T47D (cell line): ENCODE results near the gene UQCRFS1.

Experiments used
- DNase-seq, 2 experiments: peaks; one replicate each; pipeline versions ENCODE4 v3.0.0 to v3.0.0-alpha.2; 2011 to 2012; ENCODE audit warnings: low read depth in 1 of 2, low spot score in 1 of 2
- JUND ChIP-seq: IDR thresholded peaks from 2 replicates; pipeline ENCODE4 v1.6.1; 2012; ENCODE audit warnings: low read depth
- in situ Hi-C: cut with HindIII; loops from 2 replicates; pipeline ENCODE4 v1.10.0; 2016; ENCODE audit warnings: low sequenced_read_pairs, low pct_unique_long_range_greater_than_20kb

UQCRFS1 gene

DNA sequence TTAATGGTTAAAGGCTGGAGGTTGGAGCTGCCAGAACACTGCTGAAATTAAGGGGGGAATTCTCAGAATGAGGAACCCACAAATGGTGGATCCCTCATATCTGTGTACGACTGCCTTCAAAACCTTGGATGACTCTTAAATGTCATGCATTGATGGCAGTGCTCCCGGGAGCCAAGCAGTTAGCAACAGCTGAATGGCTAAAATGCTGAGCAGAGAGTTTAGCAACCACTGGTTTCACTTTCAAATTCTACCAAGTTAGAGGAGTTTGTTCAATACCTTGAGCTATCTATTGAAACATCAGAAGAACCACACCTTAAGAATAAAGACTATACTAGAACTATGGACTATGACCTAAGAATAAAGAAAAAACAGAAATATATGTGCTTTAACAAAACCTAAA lies 41.4 kb downstream of the UQCRFS1 start:
- in situ Hi-C loops, result no loop called here
- no peak for TF ChIP-seq JUND
- DNase-seq, result no peak

DNA sequence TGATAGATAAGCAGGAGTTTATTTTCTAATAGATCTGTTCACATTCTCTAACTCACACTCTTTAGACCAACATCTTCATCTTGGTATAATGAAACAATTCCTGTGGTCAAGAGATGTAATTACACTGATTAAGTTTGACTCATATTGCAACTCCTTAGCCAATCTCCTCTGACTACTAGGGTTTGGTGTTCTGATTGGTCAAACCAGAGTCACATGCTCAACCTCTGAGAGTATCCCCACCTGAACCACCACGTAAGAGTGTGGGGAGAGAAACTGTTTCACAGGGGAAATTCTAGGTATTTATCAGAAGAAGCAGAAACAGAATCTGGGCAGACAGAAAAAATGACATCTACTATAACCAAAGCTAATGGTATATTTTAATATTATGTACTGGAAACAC lies 42.4 kb downstream of the UQCRFS1 start:
- in situ Hi-C loops, result no loop called here
- no peak for DNase-seq
- no peak for TF ChIP-seq JUND

DNA sequence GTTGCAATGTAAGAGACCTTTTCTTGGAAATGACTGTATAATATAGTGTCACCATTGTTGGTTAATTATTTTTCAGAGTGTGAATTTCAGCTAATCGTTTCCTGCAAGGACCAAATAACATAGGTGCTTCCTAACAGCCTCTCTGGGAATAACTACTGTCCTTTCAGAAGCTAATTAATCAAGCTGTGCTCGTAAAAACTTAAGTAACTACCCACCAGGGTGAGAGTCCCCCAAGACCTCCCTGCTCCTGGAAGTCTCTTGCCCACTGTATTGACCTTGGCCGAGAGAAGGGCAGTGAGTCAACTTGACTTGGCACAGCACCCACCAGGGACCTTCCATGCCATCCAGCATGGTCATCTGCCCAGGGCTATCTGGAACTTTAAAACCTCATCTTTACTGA lies 50.3 kb downstream of the UQCRFS1 start:
- no peak for TF ChIP-seq JUND
- no peak for DNase-seq
- in situ Hi-C loops, result no loop called here

DNA sequence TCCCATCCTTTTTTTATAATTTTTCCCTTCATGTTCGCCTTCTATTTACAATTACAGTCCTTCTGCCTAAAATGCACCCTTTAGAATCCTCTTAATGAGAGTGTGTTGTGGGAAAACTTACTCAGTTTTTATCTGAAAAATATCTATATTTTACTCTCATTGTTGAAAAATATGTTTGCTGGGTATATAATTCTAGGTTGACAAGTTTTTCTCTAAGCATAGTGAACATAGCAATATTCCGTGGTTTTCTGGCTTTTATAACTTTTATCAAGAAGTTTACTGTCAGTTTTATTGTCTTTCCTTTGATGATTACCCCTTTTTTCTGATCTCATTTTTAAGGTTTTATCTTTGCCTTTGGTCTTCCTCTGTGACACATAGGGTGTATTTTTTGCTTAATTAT lies 57.3 kb downstream of the UQCRFS1 start:
- in situ Hi-C loops, result no loop called here
- DNase-seq, result no peak
- TF ChIP-seq JUND, result no peak
